MM.1S (cell line): Measurements from ENCODE around the gene CTNNBL1.

Experiments used
- DNase-seq: peaks from one replicate; pipeline ENCODE4 v3.0.0-alpha.2; 2015
- H2AFZ ChIP-seq: fragments of 300-600 bp; sonication (generic); 2 replicates; pipeline ENCODE4 v1.6.0; 2016; ENCODE audit warnings: antibody characterized with exemption, low read length
- H3F3A ChIP-seq: fragments of 300-600 bp; sonication (generic); 2 replicates; pipeline ENCODE4 v1.6.1; 2016; ENCODE audit warnings: mild to moderate bottlenecking, antibody characterized with exemption, low read length, moderate library complexity, mixed read lengths; ENCODE audit not compliant: insufficient read depth
- H3K27ac ChIP-seq: fragments of 300-600 bp; sonication (generic); 2 replicates; pipeline ENCODE4 v1.5.1; 2016; ENCODE audit warnings: mild to moderate bottlenecking, low read length
- H3K27me3 ChIP-seq: fragments of 300-600 bp; sonication (generic); replicated peaks from 2 replicates; pipeline ENCODE4 v1.6.0; 2016; ENCODE audit warnings: low read length; ENCODE audit not compliant: insufficient read depth
- H3K36me3 ChIP-seq: fragments of 300-600 bp; sonication (generic); replicated peaks from 2 replicates; pipeline ENCODE4 v1.6.1; 2016; ENCODE audit warnings: mild to moderate bottlenecking, low read length, mixed read lengths; ENCODE audit not compliant: insufficient read depth
- H3K4me1 ChIP-seq: fragments of 300-600 bp; sonication (generic); 2 replicates; pipeline ENCODE4 v1.6.1; 2016; ENCODE audit warnings: low read length, mixed read lengths
- H3K4me2 ChIP-seq: fragments of 300-600 bp; sonication (generic); 2 replicates; pipeline ENCODE4 v1.6.0; 2016; ENCODE audit warnings: low read depth, low read length
- H3K4me3 ChIP-seq: fragments of 300-600 bp; sonication (generic); 2 replicates; pipeline ENCODE4 v1.5.1; 2016; ENCODE audit warnings: low read length, mixed read lengths
- H3K79me2 ChIP-seq: fragments of 300-600 bp; sonication (generic); 2 replicates; pipeline ENCODE4 v1.6.1; 2016; ENCODE audit warnings: mixed run types, low read length, mixed read lengths
- H3K9ac ChIP-seq: fragments of 300-600 bp; sonication (generic); 2 replicates; pipeline ENCODE4 v1.6.1; 2016; ENCODE audit warnings: low read length, mixed read lengths
- H3K9me2 ChIP-seq: fragments of 300-600 bp; sonication (generic); replicated peaks from 2 replicates; pipeline ENCODE4 v1.6.1; 2016; ENCODE audit warnings: mild to moderate bottlenecking, low read length, mixed read lengths; ENCODE audit not compliant: insufficient read depth
- H3K9me3 ChIP-seq: fragments of 300-600 bp; sonication (generic); replicated peaks from 2 replicates; pipeline ENCODE4 v1.6.1; 2016; ENCODE audit warnings: mild to moderate bottlenecking, low read length, mixed read lengths; ENCODE audit not compliant: insufficient read depth
- H4K20me1 ChIP-seq: fragments of 300-600 bp; sonication (generic); 2 replicates; pipeline ENCODE4 v1.6.1; 2016; ENCODE audit warnings: mild to moderate bottlenecking, low read length, moderate library complexity, mixed read lengths; ENCODE audit not compliant: insufficient read depth
- EZH2 ChIP-seq: fragments of 300-600 bp; sonication (generic); optimal IDR thresholded peaks from 2 replicates; pipeline ENCODE3; 2017; ENCODE audit warnings: low read depth, mild to moderate bottlenecking, antibody characterized with exemption, low read length, mixed read lengths
- EZH2phosphoT487 ChIP-seq: fragments of 300-600 bp; sonication (generic); IDR thresholded peaks from 2 replicates; pipeline ENCODE4 v1.6.1; 2018; ENCODE audit warnings: antibody characterized with exemption, low read length
- TF ChIP-seq, protein P1 (sequence below): fragments of 300-600 bp; sonication (generic); IDR thresholded peaks from 2 replicates; pipeline ENCODE4 v1.5.1; 2016; ENCODE audit warnings: antibody characterized with exemption, low read length, mixed read lengths

Gene CTNNBL1

GRCh38 chr20:37903317-37904007 lies 209.6 kb downstream of the CTNNBL1 start:
- DNase-seq = no peak
- H3K27ac ChIP-seq = no peak overlapping the region
- H2AFZ ChIP-seq = no peak overlapping the region
- H3K9me2 ChIP-seq = no peaks in the 10 kb centered on the region
- no peak overlapping the region for H3K4me3 ChIP-seq
- H3K79me2 ChIP-seq = no peaks in the 10 kb centered on the region
- no peaks in the 10 kb centered on the region for H4K20me1 ChIP-seq
- H3K4me1 ChIP-seq = no peaks in the 10 kb centered on the region
- no peaks in the 10 kb centered on the region for H3K9me3 ChIP-seq
- H3K9ac ChIP-seq = no peak overlapping the region
- no peak overlapping the region for H3K4me2 ChIP-seq
- H3K36me3 ChIP-seq = no peaks in the 10 kb centered on the region
- H3F3A ChIP-seq = no peaks in the 10 kb centered on the region
- TF ChIP-seq EZH2 = no peak
- TF ChIP-seq, protein P1, sequence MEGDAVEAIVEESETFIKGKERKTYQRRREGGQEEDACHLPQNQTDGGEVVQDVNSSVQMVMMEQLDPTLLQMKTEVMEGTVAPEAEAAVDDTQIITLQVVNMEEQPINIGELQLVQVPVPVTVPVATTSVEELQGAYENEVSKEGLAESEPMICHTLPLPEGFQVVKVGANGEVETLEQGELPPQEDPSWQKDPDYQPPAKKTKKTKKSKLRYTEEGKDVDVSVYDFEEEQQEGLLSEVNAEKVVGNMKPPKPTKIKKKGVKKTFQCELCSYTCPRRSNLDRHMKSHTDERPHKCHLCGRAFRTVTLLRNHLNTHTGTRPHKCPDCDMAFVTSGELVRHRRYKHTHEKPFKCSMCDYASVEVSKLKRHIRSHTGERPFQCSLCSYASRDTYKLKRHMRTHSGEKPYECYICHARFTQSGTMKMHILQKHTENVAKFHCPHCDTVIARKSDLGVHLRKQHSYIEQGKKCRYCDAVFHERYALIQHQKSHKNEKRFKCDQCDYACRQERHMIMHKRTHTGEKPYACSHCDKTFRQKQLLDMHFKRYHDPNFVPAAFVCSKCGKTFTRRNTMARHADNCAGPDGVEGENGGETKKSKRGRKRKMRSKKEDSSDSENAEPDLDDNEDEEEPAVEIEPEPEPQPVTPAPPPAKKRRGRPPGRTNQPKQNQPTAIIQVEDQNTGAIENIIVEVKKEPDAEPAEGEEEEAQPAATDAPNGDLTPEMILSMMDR = no peak; the same call in 1 of the 2 replicates
- TF ChIP-seq EZH2phosphoT487 = no peak
- peaks cover 62% of the 10 kb centered on the region for H3K27me3 ChIP-seq

GRCh38 chr20:37904008-37904642 lies 210.3 kb downstream of the CTNNBL1 start:
- peaks cover 65% of the 10 kb centered on the region for H3K27me3 ChIP-seq
- H3K9me3 ChIP-seq = no peaks in the 10 kb centered on the region
- no peaks in the 10 kb centered on the region for H3K79me2 ChIP-seq
- no peak for DNase-seq
- no peaks in the 10 kb centered on the region for H4K20me1 ChIP-seq
- no peak overlapping the region for H3K27ac ChIP-seq
- TF ChIP-seq EZH2 (no peak), EZH2phosphoT487 (no peak)
- TF ChIP-seq, protein P1 = no peak
- H3K9me2 ChIP-seq = no peaks in the 10 kb centered on the region
- no peak overlapping the region for H3K9ac ChIP-seq
- H3K36me3 ChIP-seq = no peaks in the 10 kb centered on the region
- no peaks in the 10 kb centered on the region for H3F3A ChIP-seq
- H2AFZ ChIP-seq = no peak overlapping the region
- no peak overlapping the region for H3K4me3 ChIP-seq
- no peaks in the 10 kb centered on the region for H3K4me1 ChIP-seq
- no peak overlapping the region for H3K4me2 ChIP-seq

GRCh38 chr20:37904845-37905373 lies 211.1 kb downstream of the CTNNBL1 start:
- Histone ChIP-seq H3K36me3 (no peaks in the 10 kb centered on the region), H3K27me3 (peaks cover 73% of the 10 kb centered on the region), H3K4me2 (no peak overlapping the region), H3K9me2 (no peaks in the 10 kb centered on the region), H3K4me3 (no peak overlapping the region), H3F3A (no peaks in the 10 kb centered on the region), H4K20me1 (no peaks in the 10 kb centered on the region), H3K27ac (no peak overlapping the region), H3K79me2 (no peaks in the 10 kb centered on the region), H2AFZ (no peak overlapping the region), H3K9me3 (no peaks in the 10 kb centered on the region), H3K9ac (no peak overlapping the region), H3K4me1 (no peaks in the 10 kb centered on the region)
- no peak for DNase-seq
- TF ChIP-seq, protein P1 = no peak
- TF ChIP-seq EZH2phosphoT487 = no peak
- no peak for TF ChIP-seq EZH2
